GM04504 (cell line): Measurements from ENCODE around the gene CYB5R3.

Source experiments
- DNase-seq: peaks from one replicate; pipeline ENCODE4 v3.0.0-alpha.2; 2012; ENCODE audit warnings: low read depth

CYB5R3 gene

GRCh38 chr22:42649246-42650099 lies at the start of gene CYB5R3:
Gene CYB5R3, minus strand, starts transcription at chr22:42649392. Its CDS starts 77 bp downstream, at chr22:42649315.
- DNase-seq = peak; percentile 73

DNA sequence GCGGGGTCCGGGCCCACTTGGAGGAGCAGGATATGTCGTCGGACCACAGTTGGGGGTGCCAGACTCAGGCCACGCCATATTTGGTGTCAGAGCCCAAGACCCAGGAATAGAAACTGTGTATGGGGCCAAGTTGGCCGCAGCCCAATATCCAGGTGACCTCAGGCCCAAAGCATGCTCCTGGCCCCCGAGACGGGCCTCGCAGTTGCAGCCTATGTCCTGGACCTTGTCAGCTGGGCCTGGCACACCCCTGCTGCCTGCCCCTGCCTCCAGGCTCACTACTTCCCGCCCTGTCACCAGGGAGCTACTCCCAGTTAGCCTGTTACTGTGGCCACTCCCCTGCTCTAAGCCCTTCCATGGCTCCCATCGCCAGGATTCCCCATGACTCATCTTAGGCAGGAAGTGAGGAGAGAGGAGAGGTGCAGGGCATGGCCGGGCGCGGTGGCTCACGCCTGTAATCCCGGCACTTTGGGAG lies 48.4 kb upstream of the CYB5R3 start:
- no peak for DNase-seq

DNA sequence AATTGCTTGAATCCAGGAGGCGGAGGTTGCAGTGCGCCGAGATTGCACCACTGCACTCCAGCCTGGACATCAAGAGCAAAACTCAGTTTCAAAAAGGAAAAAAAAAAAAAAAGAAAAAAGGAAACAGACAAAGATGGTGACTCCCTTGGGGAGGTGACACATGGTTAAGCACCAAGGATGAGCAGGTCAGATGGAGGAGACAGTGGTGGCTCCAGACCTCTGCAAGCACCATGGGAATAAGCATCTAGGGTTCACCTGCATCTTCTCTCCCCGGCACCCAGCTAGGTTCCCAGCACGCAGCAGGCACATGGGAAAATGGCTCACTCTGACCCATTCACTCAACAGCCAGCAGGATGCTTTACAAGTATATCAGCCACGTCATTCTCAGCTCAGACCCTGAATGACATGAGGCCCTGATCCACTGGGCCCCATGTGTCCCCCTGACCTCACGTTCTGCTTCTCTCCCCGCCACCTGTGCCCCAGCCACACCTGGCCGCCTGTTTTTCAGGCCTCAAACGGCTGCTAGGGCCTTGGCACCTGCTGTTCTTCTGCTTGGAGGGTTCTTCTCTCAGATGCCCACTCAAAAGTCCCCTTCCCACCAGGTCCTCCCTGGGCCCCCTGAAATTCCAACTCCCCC lies 47.3 kb upstream of the CYB5R3 start:
- no peak for DNase-seq

DNA sequence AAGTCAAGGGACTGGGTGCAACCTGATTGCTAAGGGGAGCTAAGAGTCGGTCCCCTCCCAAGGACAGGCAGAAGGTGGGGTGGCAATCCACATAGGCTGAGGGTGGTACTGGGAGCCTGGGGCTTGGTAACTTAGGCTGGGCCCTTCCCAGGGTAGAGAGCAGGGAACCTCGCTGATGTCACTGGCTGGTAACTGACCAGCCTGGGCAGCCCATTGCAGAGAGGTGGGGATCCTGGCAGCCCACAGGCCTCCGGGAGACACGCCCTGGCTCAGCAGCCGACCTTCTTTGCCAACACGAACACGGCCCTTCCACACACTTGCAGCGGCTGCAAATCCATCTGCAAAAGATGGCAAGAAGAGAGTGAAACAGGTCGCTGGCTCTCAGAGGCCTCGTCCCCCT lies 46.1 kb upstream of the CYB5R3 start:
- no peak for DNase-seq

- DNase-seq = no peak
These were observed 44.8 kb upstream of the CYB5R3 start for GRCh38 chr22:42693763-42694683.

DNA sequence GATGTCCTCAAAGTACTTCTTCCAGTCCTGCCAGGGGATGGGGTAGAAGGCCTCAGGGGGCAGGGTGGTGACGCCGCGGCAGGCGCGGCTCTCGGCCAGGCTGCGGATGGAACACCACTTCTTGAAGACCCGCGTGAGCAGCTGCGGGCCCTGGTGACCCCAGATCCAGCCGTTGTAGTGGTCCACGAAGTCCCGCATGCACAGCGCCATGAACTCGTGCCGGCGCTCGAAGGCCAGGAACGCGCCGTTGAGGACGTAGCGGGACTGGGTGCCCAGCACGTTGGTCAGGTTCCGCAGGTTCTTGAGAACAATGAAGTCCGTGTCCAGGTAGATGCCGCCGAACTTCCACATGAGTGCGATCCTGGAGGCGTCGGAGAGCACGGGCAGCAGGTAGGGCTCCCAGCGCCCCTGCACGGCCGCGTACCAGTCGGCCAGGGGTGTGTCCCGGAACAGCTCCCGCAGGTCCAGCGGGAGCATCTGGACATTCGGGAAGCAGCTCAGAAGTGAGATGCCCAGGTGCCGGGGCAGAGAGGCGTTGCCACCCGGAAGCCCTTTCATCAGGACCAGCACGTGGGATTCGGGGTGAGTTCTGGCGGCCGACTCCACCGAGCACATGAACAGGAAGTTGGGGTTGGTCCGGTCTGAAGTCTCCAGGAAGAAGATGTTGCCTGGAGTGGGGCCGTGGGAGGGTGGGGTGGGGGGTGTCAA lies 44.0 kb upstream of the CYB5R3 start:
- no peak for DNase-seq

DNA sequence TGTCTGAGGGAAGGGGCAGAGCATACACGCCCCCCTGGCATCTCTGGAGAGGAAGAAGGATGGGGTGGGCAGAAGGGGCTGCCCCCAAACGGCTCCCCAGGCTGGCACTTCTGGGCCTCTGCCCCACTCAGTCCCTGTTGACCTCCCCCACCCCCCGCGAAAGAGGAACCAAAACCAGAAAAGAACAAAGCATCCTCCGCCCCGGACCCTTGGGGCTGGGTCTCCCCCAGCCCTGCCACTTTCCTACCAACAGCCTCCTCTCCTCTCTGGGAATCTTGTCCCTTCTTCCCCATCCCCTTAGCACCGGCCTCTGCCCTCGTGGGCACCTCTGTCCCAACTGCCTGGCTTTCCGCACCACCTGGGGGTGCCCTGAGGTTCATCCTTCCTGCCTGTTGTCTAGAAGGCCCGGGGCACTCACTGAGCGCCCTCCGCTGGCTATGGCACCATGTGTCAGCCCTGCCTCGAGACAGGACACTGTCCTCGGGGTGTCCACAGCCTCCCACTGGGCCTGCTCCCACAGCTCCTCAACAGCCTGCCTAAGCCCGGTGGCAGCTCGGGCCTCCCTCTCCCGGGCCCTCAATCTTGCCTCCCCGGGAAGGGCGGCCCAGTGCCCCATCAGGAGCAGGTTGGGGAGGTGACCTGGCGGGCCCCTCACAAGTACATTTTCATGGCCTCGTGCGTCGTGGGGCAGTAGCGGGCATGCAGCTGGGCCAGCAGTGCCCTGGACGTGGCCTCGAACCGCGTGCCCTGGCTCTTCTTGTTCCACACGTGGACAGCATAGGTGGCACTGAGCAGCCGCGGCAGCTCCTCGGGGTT lies 43.3 kb upstream of the CYB5R3 start:
- DNase-seq = no peak

DNA sequence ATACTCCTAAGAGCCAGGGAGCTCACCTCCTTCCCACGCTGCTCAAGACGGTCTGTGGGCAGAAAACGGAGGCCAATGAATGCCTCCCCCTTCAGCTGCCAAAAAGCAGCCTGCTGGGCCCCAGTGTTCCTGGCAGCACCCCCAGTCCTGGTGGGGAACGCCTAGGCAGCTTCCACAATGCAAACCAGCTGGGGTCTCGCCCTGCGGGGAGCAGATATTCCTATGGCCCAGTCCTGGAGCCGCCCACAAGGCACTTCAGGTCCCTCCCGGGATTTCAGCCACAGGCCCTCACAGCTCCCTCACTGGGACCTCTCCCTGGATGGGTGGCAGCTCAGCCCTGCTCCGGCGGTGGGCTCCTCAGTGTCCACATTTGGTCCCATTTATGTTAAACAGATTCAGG lies 42.2 kb upstream of the CYB5R3 start:
- no peak for DNase-seq

GRCh38 chr22:42688241-42689211 lies 39.3 kb upstream of the CYB5R3 start:
- peak; percentile 93 for DNase-seq

GRCh38 chr22:42686756-42687491 lies 37.7 kb upstream of the CYB5R3 start:
- DNase-seq = no peak

DNA sequence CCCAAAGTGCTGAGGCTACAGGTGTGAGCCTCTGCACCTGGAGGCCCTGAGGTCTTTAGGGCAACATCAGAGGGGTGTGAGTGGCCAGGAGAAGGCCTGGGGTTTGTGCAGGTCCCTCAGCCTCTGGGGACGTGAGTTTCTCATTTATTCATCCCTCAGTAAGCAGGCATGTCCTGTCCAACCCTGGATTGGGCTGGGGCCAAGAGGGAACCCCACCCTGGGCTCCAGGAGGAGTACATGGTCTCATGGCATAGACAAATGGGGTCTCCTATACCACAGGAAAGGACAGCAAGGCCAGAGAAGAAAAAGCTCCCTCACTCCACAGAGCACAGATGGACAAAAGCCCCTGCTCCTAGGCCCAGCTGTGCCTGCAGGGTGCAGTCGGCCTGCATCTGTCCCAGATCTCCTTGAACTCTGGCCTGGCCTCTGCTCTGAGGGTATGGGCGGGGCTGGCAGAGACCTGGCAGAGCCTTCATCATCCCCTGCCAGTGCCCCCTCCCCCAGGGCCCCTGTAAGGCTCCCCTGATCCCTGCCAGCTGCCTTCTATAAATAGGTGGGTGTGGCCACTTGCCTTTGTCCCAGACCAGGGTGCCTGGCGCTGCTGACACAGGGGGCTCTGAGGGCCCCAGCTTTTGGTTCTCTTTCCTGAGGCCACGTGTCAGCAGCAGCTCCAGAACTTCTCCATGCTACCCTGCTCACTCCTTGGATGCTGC lies 36.9 kb upstream of the CYB5R3 start:
- no peak for DNase-seq

- no peak for DNase-seq
These were observed 35.4 kb upstream of the CYB5R3 start for GRCh38 chr22:42684462-42685195.

GRCh38 chr22:42683578-42684283 lies 34.5 kb upstream of the CYB5R3 start:
- DNase-seq = peak; percentile 64

DNA sequence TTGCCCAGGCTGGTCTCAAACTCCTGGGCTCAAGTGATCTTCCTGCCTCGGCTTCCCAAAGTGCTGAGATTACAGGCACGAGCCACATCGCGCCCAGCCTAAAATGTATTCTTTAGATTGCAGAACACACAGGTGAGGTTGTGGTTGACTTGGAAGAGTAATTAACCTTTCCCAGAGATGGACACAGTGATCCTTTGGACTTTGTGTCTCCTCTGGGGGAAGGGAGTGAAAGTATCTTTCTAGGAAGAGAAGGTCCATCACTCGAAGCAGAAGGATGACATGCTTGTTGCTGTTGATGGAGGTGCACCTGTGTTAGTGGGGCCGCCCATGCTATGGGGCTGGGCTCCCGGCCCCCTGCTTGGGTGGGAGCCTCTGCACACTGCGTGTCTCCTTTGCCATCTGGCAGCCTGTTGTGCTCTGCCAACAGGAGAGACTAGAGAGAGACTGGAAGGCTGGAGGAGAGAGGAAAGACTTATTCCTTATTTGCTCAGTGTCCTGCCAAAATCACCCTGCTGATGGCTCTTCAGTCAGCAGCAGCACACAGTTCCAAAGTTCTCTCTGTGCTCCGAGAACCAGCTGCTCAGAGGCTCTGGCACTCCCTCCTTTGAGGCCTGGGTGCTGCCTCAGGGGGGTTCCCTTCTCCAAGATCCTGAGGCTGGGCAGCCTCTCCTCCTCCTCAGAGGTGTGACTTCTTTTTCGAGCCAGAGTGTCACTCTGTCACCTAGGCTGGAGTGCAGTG lies 33.1 kb upstream of the CYB5R3 start:
- DNase-seq = no peak

GRCh38 chr22:42680648-42681047 lies 31.5 kb upstream of the CYB5R3 start:
- DNase-seq = peak; percentile 86

DNA sequence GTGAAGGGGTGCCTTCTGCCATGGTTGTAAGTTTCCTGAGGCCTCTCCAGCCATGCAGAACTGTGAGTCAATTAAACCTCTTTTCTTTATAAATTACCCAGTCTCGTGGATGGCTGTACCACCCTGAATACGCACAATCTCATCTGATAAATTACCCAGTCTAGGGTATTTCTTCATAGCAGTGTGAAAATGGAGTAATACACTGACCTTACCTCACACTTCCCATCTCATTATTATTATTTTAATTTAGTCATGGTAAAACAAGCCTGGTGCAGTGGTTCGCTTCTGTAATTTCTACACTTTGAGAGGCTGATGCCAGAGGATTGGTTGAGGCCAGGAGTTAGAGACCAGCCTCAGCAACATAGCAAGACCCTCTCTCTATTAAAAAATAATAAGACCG lies 30.5 kb upstream of the CYB5R3 start:
- DNase-seq = no peak
